ENCODE results near the gene RBSN. TPM values are rescaled to one million over a fixed set of nuclear protein-coding genes. Genes with fewer than 3 reads are reported as not detected.

Gene RBSN
- polyA plus RNA-seq, 4 donors, result 22.5 to 29.4 (median 26.5) TPM

DNA sequence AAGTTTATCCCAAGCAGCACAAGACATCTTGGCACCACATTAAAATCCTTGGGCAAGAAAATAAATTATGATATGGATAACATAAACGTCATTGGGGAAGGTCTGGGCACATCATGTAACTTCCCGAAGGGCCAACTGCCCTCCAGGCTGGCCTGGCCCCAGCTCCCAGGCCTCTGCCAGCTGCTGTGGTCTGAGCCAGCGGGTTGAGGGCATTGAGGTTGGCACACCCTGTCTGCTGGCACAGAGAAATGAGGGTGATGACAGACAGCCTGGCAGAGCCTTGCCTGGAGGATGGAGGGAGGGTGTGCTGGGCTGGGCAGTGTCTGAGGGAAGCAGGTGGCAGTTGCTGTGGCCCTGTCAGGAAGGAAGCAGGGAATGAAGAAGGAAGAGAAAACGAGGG is 3.3 kb upstream of the RBSN start:
- DNase-seq (ENCODE audit: low read depth in 4 of 4, low spot score in 3 of 4), result no peak

DNA sequence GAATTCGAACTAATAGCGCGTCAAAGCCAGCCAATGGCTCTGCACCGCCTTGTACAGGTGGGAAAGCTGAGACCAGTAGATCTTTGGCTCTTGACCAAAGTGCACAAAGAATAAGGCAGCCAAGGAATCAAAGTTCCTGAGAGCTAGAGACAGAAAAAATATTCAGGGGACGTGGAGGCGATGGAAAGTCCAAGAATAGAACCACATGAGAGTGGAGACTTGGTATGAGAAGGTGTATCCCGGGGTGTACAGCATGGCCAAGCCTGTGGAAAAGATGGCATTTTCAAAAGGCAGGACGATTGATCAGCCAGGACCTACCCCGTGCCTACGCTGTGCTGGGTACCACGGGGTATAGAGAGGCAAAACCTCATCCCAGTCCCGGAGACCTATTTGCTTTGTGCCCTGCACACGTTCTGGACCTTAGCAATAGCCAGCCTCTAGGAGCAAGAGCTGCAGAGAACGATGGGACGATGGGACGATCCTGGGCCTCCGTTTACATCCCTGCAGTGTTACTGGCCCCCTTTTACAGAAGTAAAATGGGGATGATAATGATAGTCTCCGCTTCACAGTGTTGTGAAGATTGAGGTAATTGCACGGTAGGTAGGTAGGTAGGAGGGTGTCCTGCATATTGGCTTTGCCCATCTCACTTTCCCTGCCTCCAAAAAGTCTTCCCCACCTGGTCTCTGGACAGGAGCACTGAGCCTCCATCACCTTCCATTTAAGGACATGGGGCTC is 583 bp upstream of the RBSN start:
- no peak for DNase-seq (ENCODE audit: low read depth in 4 of 4, low spot score in 3 of 4)

DNA sequence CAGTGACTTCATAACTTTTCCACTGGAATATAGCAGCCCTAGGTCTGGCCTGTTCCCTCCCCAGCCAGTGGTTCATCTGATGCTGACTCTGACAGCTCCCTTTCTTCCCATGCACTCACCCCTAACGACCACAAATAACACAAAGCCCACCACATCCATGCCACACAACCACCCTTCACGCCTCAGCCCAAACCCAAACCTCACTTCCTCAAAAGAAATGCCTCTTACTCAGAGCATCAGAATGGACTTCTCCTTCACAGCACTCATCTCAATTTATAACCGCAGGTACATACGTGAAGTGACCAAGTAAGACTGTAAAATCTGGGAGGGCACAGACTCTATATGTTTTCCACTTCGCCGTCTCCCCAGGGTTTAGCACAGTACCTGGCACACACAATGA is 1.1 kb downstream of the RBSN start:
- DNase-seq (ENCODE audit: low read depth in 4 of 4, low spot score in 3 of 4), result no peak

- no peak for DNase-seq (ENCODE audit: low read depth in 4 of 4, low spot score in 3 of 4)
Observed at GRCh38 chr3:15096046-15096445, 2.9 kb downstream of the RBSN start.

GRCh38 chr3:15094187-15094875 is 4.6 kb downstream of the RBSN start:
- DNase-seq (ENCODE audit: low read depth in 4 of 4, low spot score in 3 of 4), result no peak

DNA sequence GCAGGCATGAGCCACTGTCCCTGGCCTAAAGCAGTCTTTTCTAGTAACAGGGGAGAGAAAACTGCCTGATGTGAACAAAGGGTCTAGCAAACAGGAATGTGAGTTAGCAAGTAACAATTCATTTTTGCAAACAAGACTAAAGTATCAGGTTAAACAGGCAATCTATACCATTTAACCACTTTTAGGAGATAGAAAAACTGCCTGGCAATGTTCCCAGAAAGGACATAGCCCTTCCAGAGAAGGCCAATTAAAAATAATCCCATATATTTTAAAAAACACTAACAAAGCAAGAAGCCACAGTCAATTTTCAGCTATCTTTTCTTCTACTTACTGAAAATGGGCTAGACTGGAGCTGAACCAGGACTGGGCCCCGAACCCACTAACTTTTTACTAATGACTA is 6.3 kb downstream of the RBSN start:
- no peak for DNase-seq (ENCODE audit: low read depth in 4 of 4, low spot score in 3 of 4)

GRCh38 chr3:15091575-15091974 is 7.4 kb downstream of the RBSN start:
- DNase-seq (ENCODE audit: low read depth in 4 of 4, low spot score in 3 of 4), result no peak

DNA sequence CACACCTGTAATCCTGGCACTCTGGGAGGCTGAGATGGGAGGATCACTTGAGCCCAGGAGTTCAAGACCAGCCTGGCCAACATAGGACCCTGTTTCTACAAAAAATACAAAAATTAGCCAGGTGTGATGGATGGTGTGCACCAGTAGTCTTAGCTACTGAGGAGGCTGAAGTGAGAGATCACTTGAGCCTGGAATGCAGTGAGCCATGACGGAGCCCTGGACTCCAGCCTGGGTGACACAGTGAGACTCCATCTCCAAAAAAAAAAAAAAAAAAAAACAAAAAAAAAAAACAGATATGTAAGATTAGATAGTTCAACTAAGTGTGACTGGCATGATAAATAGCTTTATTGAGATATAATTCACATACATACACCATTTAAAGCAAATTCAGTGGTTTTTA is 9.7 kb downstream of the RBSN start:
- DNase-seq (ENCODE audit: low read depth in 4 of 4, low spot score in 3 of 4), result no peak

DNA sequence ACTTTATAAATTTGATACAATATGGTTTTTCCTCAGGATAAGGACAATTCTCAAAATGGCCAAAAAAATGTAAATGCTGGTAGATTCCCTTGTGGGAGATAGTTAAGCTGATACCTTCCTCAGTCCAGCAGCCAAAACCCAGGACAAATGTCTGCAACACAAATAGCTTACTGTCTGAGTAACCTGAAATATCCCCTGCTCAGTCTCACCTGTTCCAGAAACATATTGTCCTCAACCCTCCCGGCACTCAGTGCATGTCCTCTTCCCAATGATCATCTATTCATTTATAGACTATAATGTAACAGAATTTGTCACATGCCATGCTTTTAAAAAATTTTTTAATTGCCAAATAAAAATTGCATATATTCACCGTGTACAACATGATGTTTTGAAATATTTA is 12.2 kb downstream of the RBSN start:
- no peak for DNase-seq (ENCODE audit: low read depth in 4 of 4, low spot score in 3 of 4)

DNA sequence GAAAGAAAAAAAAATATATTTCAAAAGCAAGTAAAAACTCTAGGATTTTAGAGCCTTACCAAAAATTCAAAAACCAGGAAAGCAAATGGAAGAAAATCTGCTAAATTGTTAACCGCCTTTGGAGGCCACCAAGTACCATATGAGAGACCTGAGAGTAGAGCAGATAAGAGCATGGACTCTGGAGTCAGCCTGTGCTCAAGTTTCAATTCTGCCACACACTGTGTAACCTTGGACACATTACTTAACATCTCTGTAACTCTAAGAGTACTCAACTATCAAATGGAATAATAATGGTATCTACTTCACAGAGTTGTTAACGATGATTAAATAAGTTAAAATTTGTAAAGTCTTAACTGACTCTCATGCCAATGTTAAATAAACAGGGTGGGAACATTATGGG is 12.7 kb downstream of the RBSN start:
- no peak for DNase-seq (ENCODE audit: low read depth in 4 of 4, low spot score in 3 of 4)

GRCh38 chr3:15083252-15083651 is 15.7 kb downstream of the RBSN start:
- DNase-seq (ENCODE audit: low read depth in 4 of 4, low spot score in 3 of 4), result no peak

DNA sequence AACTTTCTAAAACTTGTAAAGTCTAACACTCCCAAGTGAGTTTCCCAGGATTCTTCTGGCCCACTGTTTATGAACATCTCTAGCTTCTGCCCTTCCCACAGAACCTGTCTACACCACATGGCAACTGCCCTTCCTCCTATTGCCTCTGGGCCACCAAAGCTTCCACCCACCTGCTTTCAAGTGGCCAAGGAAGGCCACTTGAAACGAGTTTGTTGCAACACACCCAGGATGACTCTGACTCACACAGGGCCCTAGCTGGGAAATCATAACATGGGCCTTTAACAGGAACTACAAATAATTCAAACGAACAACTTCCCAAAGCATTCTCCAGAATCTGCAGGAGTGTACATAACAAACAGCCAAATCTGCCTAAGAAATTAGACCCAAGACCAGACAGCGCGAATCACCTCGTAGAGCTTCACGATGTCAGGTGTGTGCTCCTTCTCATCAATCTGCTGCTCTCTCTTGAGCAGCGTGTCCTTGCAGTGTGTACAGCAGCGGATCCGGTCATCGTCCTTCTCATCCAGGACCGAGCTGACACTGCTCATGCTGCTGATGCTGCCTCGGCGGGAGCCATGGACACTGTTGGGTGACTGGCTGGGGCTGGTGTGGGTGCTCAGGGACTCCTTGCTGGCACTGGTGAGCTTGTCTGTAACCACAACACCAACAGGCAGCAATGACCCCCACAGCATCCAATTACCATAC is 16.8 kb downstream of the RBSN start:
- no peak for DNase-seq (ENCODE audit: low read depth in 4 of 4, low spot score in 3 of 4)

GRCh38 chr3:15079091-15079490 is 19.9 kb downstream of the RBSN start:
- no peak for DNase-seq (ENCODE audit: low read depth in 4 of 4, low spot score in 3 of 4)

- DNase-seq (ENCODE audit: low read depth in 4 of 4, low spot score in 3 of 4), result no peak
Observed at GRCh38 chr3:15074500-15074899, 24.4 kb downstream of the RBSN start.

- no peak for DNase-seq (ENCODE audit: low read depth in 4 of 4, low spot score in 3 of 4)
Observed at GRCh38 chr3:15071699-15072098, 27.2 kb downstream of the RBSN start.

DNA sequence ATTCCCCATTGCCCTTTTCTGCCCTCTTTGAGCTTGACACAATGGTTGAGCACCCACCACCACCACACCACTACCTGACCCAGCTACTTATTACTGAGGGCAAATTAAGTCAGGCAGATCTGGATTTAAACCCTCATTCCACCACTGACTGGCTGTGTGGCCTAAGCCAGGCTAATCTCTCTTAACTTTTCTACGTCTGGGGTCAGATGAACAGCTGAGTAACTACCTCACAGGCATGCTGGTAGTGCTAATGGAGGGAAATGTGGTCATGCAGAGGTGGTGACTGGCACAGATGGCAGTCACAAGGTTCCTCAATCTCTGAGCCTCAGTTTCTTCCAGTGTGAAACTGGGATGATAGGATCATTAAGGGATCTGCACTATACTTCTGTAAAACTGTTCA is 29.5 kb downstream of the RBSN start:
- no peak for DNase-seq (ENCODE audit: low read depth in 4 of 4, low spot score in 3 of 4)

- no peak for DNase-seq (ENCODE audit: low read depth in 4 of 4, low spot score in 3 of 4)
Observed at GRCh38 chr3:15066467-15066866, 32.5 kb downstream of the RBSN start.

DNA sequence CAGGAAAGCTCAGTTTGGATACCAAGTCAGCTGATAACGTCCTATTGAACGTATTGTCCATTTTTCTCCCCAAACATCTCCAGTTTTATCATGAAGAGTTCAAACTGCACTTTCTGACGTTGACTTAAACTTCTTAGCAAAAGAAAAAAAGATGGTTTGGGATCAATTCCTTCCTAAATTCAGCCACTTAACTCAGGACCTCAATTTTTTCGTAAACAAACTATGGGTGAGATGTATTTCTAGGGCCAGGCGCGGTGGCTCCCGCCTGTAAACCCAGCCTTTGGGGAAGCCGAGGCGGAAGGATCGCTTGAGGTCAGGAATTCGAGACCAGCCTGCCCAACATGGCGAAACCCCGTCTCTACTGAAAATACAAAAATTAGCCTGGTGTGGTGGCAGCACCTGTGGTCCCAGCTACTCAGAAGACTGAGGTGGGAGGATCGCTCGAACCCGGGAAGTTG is 33.4 kb downstream of the RBSN start:
- no peak for DNase-seq (ENCODE audit: low read depth in 4 of 4, low spot score in 3 of 4)

DNA sequence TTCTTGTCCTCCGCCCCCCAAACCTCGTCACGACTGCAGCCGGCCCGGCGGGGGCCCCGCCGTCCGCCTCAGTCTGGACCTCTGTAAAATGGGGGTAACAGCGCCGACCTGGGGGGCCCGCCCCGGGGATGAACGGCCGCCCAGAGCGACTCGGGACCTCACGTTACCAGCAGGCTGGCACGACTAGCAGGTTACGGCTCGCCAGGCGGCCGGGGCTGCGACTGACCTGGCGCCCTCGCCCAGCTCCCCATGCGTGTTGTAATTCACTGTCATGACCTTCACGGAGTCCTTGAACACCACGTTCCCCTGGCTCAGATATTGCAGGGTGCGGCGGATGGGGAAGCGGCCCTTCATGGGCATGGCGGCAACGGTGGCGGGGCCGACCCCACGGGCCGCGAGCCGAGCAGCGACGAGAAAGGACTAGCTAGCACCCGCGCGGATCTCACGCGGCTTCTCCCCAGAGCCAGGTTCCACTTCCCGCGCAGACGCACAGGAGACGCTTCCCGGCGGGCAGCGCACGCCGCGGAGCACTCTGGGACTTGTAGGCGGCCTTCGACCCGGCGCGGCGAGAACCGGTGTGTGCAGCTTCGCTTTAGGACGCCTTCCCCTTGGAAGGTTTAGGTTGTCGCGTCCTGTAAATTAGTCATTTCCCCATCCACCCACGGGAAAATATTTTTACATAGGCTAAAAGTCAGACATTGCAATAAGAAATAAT is 34.0 kb downstream of the RBSN start, which contains the start of gene MRPS25:
Gene MRPS25 (minus strand): TSS at position 481 of the 715 bp plus-strand sequence. CDS start 121 bp downstream, at position 360.
- peak; percentile 68 to 82 (median 74) for DNase-seq (ENCODE audit: low read depth in 4 of 4, low spot score in 3 of 4)

- no peak for DNase-seq (ENCODE audit: low read depth in 4 of 4, low spot score in 3 of 4)
Observed at GRCh38 chr3:15064299-15064834, 34.6 kb downstream of the RBSN start.

Measured in left renal pelvis (tissue), 4 donors.